BLaER1 (cell line): Measurements from ENCODE around the gene EEF1E1.
A peak's percentile ranks its signal among the peaks of the same experiment; 100 is the strongest.

Experiments
- H3K27ac ChIP-seq: shearing (Covaris generic); formaldehyde crosslinking; 2 replicates; pipeline ENCODE4 v1.8.1; 2022
- H3K27me3 ChIP-seq: shearing (Covaris generic); formaldehyde crosslinking; 2 replicates; pipeline ENCODE4 v1.8.1; 2022
- H3K36me3 ChIP-seq: shearing (Covaris generic); formaldehyde crosslinking; 2 replicates; pipeline ENCODE4 v1.8.1; 2022
- H3K4me1 ChIP-seq: shearing (Covaris generic); formaldehyde crosslinking; 2 replicates; pipeline ENCODE4 v1.8.1; 2022
- H3K4me2 ChIP-seq: shearing (Covaris generic); formaldehyde crosslinking; 2 replicates; pipeline ENCODE4 v1.8.1; 2022
- H3K4me3 ChIP-seq: shearing (Covaris generic); formaldehyde crosslinking; 2 replicates; pipeline ENCODE4 v1.8.1; 2022
- H3K9ac ChIP-seq: shearing (Covaris generic); formaldehyde crosslinking; 2 replicates; pipeline ENCODE4 v1.8.1; 2022
- H3K9me3 ChIP-seq: shearing (Covaris generic); formaldehyde crosslinking; 2 replicates; pipeline ENCODE4 v1.8.1; 2022
- H4K20me1 ChIP-seq: shearing (Covaris generic); formaldehyde crosslinking; 2 replicates; pipeline ENCODE4 v1.8.1; 2022
- Cebpa-rat ChIP-seq: shearing (Covaris generic); IDR thresholded peaks from 2 replicates; pipeline ENCODE4 v1.8.1; 2022

EEF1E1 gene

GRCh38 chr6:8065519-8065911 is 36.8 kb downstream of the EEF1E1 start:
- Histone ChIP-seq H3K4me1 (peaks cover 23% of the 10 kb centered on the region), H3K4me2 (peak overlapping the region; percentile 76; the same call in 1 of the 2 replicates), H3K9ac (no peak overlapping the region), H3K4me3 (no peak overlapping the region), H4K20me1 (no peaks in the 10 kb centered on the region), H3K27ac (peak overlapping the region; percentile 59; the same call in 1 of the 2 replicates), H3K9me3 (no peaks in the 10 kb centered on the region), H3K27me3 (no peaks in the 10 kb centered on the region), H3K36me3 (peaks cover 9% of the 10 kb centered on the region)
- no peak for TF ChIP-seq Cebpa-rat

DNA sequence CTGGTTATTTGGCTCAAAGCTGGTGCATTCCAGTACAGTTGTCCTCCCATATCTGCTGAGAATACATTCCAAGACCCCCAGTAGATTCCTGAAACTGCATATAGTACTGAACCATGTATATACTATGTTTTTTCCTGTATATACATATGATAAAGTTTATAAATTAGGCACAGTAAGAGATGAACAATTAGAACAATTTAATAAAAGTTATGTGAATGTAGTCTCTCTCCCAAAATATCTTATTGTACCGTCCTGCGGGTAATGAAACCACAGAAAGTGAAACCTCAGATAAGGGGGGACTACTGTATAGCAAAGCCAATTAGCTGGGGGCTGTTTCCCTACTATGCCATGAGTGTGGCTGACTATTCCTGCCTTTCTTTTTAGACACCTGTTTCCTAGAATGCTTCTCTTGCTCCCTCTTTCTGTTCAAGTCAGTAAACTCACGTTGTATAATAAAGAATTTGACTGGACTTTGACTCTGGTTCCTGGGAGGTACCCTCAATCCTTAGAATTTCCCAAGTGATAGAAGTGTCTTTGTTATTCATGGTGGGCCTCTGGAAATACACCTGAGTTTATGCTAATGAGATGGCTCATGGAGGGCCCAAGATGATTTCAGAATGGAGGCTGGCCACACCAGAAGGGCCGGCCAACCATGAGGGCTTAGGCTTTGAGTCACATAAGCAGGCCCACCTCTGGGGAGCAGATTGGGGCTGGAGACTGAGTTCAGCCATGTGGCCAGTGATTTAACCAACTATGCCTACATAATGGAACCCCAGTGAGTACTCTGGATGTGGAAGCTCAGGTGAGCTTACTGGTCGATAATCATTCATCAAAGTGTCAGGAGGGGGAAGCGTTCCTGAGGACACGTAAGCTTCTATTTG is 37.5 kb downstream of the EEF1E1 start:
- no peaks in the 10 kb centered on the region for H3K27me3 ChIP-seq
- H3K9me3 ChIP-seq: no peaks in the 10 kb centered on the region
- peaks cover 15% of the 10 kb centered on the region for H3K36me3 ChIP-seq
- H3K4me3 ChIP-seq: peak overlapping the region; percentile 86
- peak overlapping the region; percentile 76 for H3K4me2 ChIP-seq
- H4K20me1 ChIP-seq: no peaks in the 10 kb centered on the region
- peak overlapping the region; percentile 59 for H3K27ac ChIP-seq
- H3K9ac ChIP-seq: peak overlapping the region; percentile 92
- TF ChIP-seq Cebpa-rat: no peak
- peaks cover 23% of the 10 kb centered on the region for H3K4me1 ChIP-seq

- Histone ChIP-seq H3K27ac (peak within 1 kb of the TSS; percentile 88), H3K4me2 (peak within 1 kb of the TSS; percentile 83), H3K9ac (peak within 1 kb of the TSS; percentile 92), H3K27me3 (no peaks in the 10 kb centered on the region), H3K36me3 (peaks cover 18% of the 10 kb centered on the region), H3K4me3 (peak within 1 kb of the TSS; percentile 86), H3K9me3 (no peaks in the 10 kb centered on the region), H4K20me1 (no peaks in the 10 kb centered on the region), H3K4me1 (peaks cover 23% of the 10 kb centered on the region)
- no peak for TF ChIP-seq Cebpa-rat
These were observed 38.3 kb downstream of the EEF1E1 start, which contains the start of gene BLOC1S5 for GRCh38 chr6:8063761-8064637. Gene BLOC1S5 (minus strand): TSS chr6:8064389. CDS start chr6:8064376, 13 bp downstream.

GRCh38 chr6:8061736-8062135 is 40.6 kb downstream of the EEF1E1 start:
- no peak for TF ChIP-seq Cebpa-rat
- peaks cover 23% of the 10 kb centered on the region for H3K4me1 ChIP-seq
- no peak overlapping the region for H3K27ac ChIP-seq
- H3K4me3 ChIP-seq: no peak overlapping the region
- peaks cover 35% of the 10 kb centered on the region for H3K36me3 ChIP-seq
- H3K9me3 ChIP-seq: no peaks in the 10 kb centered on the region
- no peaks in the 10 kb centered on the region for H4K20me1 ChIP-seq
- no peaks in the 10 kb centered on the region for H3K27me3 ChIP-seq
- H3K9ac ChIP-seq: no peak overlapping the region
- H3K4me2 ChIP-seq: no peak overlapping the region

GRCh38 chr6:8060346-8060745 is 42.0 kb downstream of the EEF1E1 start:
- peaks cover 49% of the 10 kb centered on the region for H3K36me3 ChIP-seq
- H3K27me3 ChIP-seq: no peaks in the 10 kb centered on the region
- no peak overlapping the region for H3K9ac ChIP-seq
- H3K4me3 ChIP-seq: no peak overlapping the region
- no peak overlapping the region for H3K27ac ChIP-seq
- no peaks in the 10 kb centered on the region for H3K9me3 ChIP-seq
- no peak for TF ChIP-seq Cebpa-rat
- no peaks in the 10 kb centered on the region for H4K20me1 ChIP-seq
- H3K4me2 ChIP-seq: no peak overlapping the region
- peaks cover 18% of the 10 kb centered on the region for H3K4me1 ChIP-seq

DNA sequence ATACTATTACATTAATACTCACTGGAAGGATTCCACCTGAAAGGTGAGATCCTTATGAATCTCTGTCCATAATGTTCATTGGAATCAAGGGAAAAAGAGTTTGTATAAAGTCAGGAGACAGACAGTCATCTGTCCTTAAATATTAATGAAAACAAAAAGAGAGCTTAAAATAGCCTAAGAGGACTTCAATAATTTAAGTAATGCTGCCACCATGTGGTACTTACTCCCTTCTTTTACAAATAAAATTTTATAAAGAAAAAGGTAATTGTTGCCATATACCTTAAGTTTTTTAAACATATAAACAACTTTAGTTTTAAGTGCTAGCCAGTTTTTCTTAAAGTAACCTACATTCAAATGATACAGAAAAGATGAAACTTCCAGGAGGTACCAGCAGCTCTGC is 43.2 kb downstream of the EEF1E1 start:
- Histone ChIP-seq H3K9me3 (no peaks in the 10 kb centered on the region), H3K27ac (no peak overlapping the region), H3K27me3 (no peaks in the 10 kb centered on the region), H3K4me3 (no peak overlapping the region), H3K4me2 (no peak overlapping the region), H4K20me1 (no peaks in the 10 kb centered on the region), H3K9ac (no peak overlapping the region), H3K36me3 (peaks cover 57% of the 10 kb centered on the region), H3K4me1 (peaks cover 9% of the 10 kb centered on the region)
- TF ChIP-seq Cebpa-rat: no peak

- Histone ChIP-seq H3K4me3 (no peak overlapping the region), H3K36me3 (peaks cover 59% of the 10 kb centered on the region), H3K4me1 (peaks cover 2% of the 10 kb centered on the region; the same call in 1 of the 2 replicates), H3K9ac (no peak overlapping the region), H3K27me3 (no peaks in the 10 kb centered on the region), H3K9me3 (no peaks in the 10 kb centered on the region), H4K20me1 (no peaks in the 10 kb centered on the region), H3K27ac (no peak overlapping the region), H3K4me2 (no peak overlapping the region)
- no peak for TF ChIP-seq Cebpa-rat
These were observed 44.6 kb downstream of the EEF1E1 start for GRCh38 chr6:8057793-8058192.

- peaks cover 64% of the 10 kb centered on the region for H3K36me3 ChIP-seq
These were observed 45.1 kb downstream of the EEF1E1 start for GRCh38 chr6:8057263-8057662.

GRCh38 chr6:8054276-8054675 is 48.1 kb downstream of the EEF1E1 start:
- H4K20me1 ChIP-seq: no peaks in the 10 kb centered on the region
- H3K9ac ChIP-seq: no peak overlapping the region
- no peaks in the 10 kb centered on the region for H3K4me1 ChIP-seq
- no peaks in the 10 kb centered on the region for H3K9me3 ChIP-seq
- H3K27me3 ChIP-seq: no peaks in the 10 kb centered on the region
- H3K36me3 ChIP-seq: peaks cover 71% of the 10 kb centered on the region
- TF ChIP-seq Cebpa-rat: no peak
- H3K4me3 ChIP-seq: no peak overlapping the region
- H3K4me2 ChIP-seq: no peak overlapping the region
- H3K27ac ChIP-seq: no peak overlapping the region

More at GRCh38 chr6:8057263-8057662, 45.1 kb downstream of the EEF1E1 start:
- Histone ChIP-seq H3K4me1 (no peaks in the 10 kb centered on the region), H3K4me3 (no peak overlapping the region), H4K20me1 (no peaks in the 10 kb centered on the region), H3K9ac (no peak overlapping the region), H3K27ac (no peak overlapping the region), H3K27me3 (no peaks in the 10 kb centered on the region), H3K4me2 (no peak overlapping the region), H3K9me3 (no peaks in the 10 kb centered on the region)
- TF ChIP-seq Cebpa-rat: no peak
